GM10266 (cell line): ENCODE measurements around the gene SORBS1.

Experiments
- DNase-seq: peaks from one replicate; pipeline ENCODE4 v3.0.0; 2012; ENCODE audit errors: extremely low spot score
- TF ChIP-seq, protein P1 (sequence below): IDR thresholded peaks from 2 replicates; pipeline ENCODE4 v1.5.1; 2012; ENCODE audit warnings: mild to moderate bottlenecking, low read depth; ENCODE audit not compliant: control insufficient read depth, insufficient read depth; ENCODE audit errors: missing control alignments

SORBS1 gene

DNA sequence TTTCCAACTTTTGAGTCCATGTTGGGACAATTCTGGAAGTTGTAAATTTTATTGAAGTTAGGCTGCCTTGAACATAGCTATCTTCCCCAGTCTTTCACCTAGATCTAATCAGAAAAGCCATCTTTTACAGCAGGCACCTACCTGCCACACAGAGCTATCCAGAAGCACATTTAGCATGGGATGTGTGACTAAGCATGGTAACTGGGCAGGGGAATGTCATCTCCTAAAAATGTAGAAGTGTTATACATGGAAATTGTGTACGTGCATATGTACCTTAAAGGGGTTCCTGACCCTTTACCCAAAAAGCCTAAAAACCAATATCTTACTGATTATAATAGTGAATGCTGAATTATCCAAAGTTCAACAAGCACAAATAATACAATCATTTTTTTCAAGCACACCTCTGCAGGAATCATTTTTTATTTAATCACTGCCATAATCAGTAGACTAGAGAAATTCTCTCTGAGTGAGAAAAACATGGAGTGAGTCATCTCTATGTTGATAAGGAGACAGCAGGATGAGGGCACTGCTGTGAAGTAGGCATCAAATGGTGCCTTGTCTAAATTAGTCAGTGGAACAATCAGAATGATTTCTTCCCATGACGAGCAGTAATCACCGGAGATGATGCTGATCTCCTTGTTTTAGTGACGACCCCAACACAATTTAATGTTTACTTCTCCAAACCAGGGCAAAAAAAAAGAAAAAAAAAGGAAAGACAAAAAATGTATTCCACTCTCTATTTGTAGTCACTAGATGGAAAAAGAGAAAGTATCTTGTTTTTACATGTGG lies 75.9 kb downstream of the SORBS1 start:
- TF ChIP-seq, protein P1, sequence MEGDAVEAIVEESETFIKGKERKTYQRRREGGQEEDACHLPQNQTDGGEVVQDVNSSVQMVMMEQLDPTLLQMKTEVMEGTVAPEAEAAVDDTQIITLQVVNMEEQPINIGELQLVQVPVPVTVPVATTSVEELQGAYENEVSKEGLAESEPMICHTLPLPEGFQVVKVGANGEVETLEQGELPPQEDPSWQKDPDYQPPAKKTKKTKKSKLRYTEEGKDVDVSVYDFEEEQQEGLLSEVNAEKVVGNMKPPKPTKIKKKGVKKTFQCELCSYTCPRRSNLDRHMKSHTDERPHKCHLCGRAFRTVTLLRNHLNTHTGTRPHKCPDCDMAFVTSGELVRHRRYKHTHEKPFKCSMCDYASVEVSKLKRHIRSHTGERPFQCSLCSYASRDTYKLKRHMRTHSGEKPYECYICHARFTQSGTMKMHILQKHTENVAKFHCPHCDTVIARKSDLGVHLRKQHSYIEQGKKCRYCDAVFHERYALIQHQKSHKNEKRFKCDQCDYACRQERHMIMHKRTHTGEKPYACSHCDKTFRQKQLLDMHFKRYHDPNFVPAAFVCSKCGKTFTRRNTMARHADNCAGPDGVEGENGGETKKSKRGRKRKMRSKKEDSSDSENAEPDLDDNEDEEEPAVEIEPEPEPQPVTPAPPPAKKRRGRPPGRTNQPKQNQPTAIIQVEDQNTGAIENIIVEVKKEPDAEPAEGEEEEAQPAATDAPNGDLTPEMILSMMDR: no peak
- no peak for DNase-seq

DNA sequence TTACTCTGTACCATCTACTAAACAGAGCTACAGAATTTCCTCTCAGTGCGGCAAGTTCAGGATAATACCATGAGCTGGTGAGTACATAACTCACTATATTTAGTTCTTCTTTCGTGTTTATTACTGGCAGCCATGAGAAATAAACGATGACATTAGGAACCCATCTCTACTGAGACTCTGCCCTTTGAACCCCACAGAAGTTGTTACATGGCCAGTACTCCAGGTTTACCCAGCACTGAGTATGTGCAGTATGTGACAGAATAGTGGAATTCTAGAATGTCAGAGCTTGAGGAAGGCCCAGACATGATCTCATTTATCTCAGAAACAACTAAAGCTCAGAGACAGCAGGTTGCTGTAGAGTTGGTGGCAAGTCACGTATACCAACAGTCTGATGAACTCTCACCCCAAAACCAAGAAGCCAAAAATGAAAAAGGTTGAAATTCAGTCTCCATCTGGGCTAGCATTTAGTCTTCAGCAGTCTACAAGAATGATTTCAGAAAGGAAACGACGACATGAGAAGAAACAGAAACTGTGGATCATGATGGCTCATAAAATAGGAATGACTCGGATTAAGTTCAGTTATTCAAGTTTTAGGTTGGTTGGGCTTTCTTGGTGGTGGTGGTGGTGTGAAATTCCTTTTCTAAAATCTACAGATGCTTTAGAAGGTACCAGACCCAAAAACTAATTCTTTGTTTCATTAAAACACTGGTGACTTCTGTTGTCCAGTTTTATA lies 78.5 kb downstream of the SORBS1 start:
- TF ChIP-seq, protein P1: no peak
- DNase-seq: no peak

DNA sequence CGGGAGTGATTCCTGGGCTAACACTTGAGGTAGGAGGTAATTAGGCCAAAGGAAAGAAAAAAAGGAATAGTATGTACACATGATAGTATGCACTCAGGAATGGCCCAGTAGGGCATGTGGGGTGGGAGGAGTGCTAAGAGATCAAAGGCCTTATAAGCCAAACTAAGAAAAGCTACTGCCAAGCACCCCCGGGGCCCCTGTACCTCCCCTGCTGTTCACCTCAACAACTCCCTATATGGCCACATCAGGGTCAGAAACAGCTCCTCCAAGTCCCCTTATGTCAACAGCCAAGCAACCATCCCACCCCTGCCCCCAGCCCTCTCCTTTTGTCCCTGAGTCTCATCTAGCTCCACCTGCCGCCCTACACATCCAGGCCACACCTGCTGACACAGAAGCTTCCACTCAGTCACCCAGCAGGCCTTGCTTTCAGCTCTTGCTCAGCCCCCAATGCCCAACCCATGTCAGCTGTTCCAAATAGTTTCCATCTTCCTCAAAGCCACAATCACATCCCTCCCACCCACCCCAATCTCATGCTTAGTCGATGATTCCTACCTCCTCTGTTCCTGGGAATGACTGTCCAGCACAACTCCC lies 80.2 kb downstream of the SORBS1 start:
- no peak for DNase-seq
- TF ChIP-seq, protein P1: no peak

DNA sequence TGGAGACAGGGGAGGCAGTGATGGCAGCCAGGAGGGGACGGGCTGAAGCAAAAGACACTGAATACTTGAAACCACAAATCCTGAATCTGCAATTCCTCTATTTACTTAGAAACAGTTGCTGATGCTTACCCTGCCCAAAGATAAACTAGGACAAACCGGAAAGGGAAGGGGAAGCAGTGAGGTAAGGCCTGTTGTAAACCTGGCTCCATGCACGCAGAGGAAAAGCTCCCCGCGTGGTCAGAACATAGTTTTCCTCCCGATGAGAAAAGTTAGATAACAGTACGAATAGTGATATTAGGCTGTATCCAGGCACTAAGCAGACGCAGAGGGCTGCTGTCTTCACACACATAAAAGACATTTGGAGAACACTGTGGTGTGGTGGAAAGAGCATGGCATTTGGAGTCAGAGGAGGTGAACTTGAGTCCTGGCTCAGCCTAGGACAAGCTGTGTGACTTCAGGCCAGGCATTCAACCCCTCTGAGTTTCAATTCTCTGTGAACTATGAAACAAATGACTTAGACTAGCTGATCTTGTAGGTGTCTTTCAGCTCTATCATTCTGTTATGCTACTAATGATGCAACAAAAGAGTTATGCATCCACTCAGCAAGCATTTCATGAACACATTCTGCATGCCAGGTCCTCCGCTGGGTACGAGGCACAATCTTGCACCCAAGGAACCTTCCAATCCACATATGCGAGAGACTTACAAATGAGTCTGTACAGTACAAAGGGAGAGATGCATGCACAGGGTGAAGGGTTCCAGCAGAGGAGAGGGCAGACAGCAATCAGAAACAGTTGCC lies 80.9 kb downstream of the SORBS1 start:
- no peak for DNase-seq

DNA sequence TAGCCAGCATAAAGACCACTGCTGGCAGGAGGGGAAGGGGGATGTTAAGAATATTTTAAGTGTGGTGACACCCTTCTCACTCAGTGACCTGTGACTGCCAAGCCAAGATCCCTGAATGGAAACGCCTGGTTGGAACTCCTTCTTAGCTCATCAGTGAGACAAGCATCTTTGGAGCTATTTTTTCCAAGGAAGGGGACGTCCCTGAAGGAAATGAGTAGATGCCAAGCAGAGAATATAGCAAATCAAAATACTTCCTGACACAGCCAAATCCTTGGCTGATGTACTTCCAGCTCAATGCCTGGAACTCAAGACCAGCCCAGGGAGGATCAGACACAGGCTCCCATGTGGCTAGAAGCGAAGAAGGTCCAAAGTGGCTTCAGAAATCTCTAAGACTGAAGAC lies 82.2 kb downstream of the SORBS1 start:
- DNase-seq: no peak
- TF ChIP-seq, protein P1: no peak

More for the DNA sequence above, 80.9 kb downstream of the SORBS1 start:
- TF ChIP-seq, protein P1: no peak

DNA sequence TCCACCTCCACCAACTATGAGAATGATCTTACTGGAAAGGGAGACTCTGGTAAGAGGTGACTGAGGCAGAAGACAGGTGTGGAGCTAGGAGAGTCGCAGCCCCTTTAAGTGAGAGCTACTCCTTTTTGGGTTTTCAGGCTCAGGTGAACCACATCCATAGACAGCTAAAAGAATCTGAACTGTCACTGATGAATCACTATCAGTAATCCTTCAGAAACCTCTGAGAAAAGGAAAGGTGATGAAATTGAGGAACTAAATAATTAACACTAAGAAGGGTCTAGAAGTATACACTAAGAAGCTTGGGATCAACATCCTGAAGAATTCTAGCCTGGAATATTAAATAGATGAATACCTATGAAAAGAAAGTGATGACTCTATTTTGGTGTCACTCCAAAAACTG lies 83.0 kb downstream of the SORBS1 start:
- no peak for DNase-seq
- TF ChIP-seq, protein P1: no peak
